ENCODE data around the gene TUNAR. TPM values are rescaled to one million over a fixed set of nuclear protein-coding genes. Genes with fewer than 3 reads are reported as not detected.

The TUNAR gene
- total RNA-seq, 1 experiment from 2014 or later = not detected

DNA sequence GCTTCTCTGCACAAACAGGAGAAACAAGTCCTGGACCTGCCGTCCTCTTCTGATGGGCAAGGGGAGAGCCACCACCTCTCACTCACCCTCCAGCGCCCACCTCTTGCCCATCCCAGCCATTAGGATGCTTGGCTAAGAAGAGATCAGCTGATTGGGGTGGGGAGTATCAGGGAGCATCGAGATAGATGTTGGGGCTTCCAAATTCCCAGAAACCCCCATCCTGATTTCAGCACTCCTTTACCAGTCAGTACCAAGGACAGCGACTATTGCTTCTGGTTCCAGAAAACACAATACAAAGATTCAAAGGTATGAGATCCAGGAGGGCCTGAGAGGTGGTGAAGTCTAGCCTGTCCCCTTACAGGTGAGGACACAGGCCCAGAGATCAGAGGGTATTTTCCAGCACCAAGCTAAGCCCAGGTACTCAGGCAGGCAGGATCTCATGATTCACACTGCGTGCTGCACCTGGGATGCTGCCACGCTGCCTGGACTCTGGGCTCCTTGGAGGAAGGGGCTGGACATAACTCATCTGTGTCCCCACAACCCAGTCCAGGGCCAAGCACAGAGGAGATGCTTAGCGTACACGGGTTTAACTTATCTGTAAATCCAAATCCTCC, 76.6 kb downstream of the TUNAR start:
- Histone ChIP-seq H3K27me3 (ENCODE audit: insufficient read depth, low read depth) (0 out of 2 replicates have a peak, but pooled peaks cover 8% of the 10 kb centered on the region), H3K36me3 (ENCODE audit: low read depth) (no peaks in the 10 kb centered on the region), H3F3A (ENCODE audit: insufficient read depth, low read depth) (no peaks in the 10 kb centered on the region), H2AFZ (no peak overlapping the region), H3K4me3 (no peak overlapping the region), H3K4me1 (replicated peaks; ENCODE audit: insufficient read depth) (no peaks in the 10 kb centered on the region), H3K9me3 (ENCODE audit: insufficient read depth, low read depth) (no peaks in the 10 kb centered on the region), H3K4me2 (no peak overlapping the region), H3K27ac (no peak overlapping the region), H4K20me1 (ENCODE audit: insufficient read depth) (no peaks in the 10 kb centered on the region), H3K79me2 (ENCODE audit: low read depth) (no peaks in the 10 kb centered on the region), H3K9me2 (ENCODE audit: insufficient read depth) (no peaks in the 10 kb centered on the region)
- CTCF ChIA-PET = no interaction called here
- POLR2A ChIA-PET (ENCODE audit: unreplicated experiment) = no interaction called here
- intact Hi-C loops (cut with micrococcal nuclease; ENCODE audit: unreplicated experiment) = no loop called here
- TF ChIP-seq EZH2 (IDR thresholded peaks at IDR 0.05; ENCODE audit: low read depth) = no peak
- TF ChIP-seq, protein P1, sequence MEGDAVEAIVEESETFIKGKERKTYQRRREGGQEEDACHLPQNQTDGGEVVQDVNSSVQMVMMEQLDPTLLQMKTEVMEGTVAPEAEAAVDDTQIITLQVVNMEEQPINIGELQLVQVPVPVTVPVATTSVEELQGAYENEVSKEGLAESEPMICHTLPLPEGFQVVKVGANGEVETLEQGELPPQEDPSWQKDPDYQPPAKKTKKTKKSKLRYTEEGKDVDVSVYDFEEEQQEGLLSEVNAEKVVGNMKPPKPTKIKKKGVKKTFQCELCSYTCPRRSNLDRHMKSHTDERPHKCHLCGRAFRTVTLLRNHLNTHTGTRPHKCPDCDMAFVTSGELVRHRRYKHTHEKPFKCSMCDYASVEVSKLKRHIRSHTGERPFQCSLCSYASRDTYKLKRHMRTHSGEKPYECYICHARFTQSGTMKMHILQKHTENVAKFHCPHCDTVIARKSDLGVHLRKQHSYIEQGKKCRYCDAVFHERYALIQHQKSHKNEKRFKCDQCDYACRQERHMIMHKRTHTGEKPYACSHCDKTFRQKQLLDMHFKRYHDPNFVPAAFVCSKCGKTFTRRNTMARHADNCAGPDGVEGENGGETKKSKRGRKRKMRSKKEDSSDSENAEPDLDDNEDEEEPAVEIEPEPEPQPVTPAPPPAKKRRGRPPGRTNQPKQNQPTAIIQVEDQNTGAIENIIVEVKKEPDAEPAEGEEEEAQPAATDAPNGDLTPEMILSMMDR (conservative IDR thresholded peaks at IDR 0.05) = no peak
- no TSS peak for BruUV-seq (replicated peaks)
- DNase-seq = no peak

DNA sequence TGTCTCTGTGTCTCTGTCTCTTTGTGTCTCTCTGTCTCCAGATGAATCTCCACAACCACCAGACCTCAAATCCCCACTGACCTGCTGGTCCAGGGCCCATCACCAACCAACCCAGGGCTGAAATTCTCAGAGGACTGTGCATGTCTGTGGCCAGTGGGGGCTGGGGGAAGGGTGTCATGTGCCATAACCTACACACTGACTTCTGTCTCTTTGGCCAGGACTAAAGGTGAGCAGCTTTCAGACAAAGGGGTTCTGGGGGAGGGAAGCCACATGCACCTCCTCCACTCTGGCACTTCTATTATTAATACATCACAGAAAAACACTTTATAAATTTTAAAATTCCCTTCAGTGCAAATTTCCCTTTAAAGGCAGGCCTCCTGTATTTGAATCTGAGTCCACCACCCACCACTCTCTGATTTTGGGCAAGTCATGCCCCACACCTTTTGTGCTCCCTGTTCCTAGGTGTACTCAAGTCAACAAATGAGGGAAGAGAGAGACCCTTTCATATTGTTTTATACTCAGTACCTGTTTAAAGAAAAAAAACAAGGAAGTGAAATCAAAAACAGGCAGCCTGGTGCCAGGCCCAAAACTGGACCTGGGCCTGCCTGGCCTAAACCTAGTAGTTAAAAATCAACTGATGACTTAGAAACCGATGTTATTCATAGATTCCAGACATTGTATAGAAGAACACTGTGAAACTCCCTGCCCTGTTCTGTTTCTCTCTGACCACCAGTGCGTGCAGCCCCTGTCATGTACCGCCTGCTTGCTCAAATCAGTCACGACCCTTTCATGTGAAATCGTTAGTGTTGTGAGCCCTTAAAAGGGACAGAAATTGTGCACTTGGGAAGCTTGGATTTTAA, 80.2 kb downstream of the TUNAR start:
- Histone ChIP-seq H3K4me2 (no peak overlapping the region), H3F3A (ENCODE audit: insufficient read depth, low read depth) (no peaks in the 10 kb centered on the region), H3K4me1 (replicated peaks; ENCODE audit: insufficient read depth) (no peaks in the 10 kb centered on the region), H3K4me3 (no peak overlapping the region), H3K36me3 (ENCODE audit: low read depth) (no peaks in the 10 kb centered on the region), H4K20me1 (ENCODE audit: insufficient read depth) (no peaks in the 10 kb centered on the region), H3K9me3 (ENCODE audit: insufficient read depth, low read depth) (no peaks in the 10 kb centered on the region), H3K79me2 (ENCODE audit: low read depth) (no peaks in the 10 kb centered on the region), H3K27me3 (ENCODE audit: insufficient read depth, low read depth) (no peaks in the 10 kb centered on the region), H3K27ac (no peak overlapping the region), H3K9me2 (ENCODE audit: insufficient read depth) (no peaks in the 10 kb centered on the region), H2AFZ (no peak overlapping the region)
- no TSS peak for BruUV-seq (replicated peaks)
- intact Hi-C loops (cut with micrococcal nuclease; ENCODE audit: unreplicated experiment) = no loop called here
- no peak for DNase-seq
- ChIA-PET POLR2A (ENCODE audit: unreplicated experiment) (no interaction called here), CTCF (no interaction called here)
- TF ChIP-seq, protein P1 (conservative IDR thresholded peaks at IDR 0.05) = no peak
- TF ChIP-seq EZH2 (IDR thresholded peaks at IDR 0.05; ENCODE audit: low read depth) = no peak

DNA sequence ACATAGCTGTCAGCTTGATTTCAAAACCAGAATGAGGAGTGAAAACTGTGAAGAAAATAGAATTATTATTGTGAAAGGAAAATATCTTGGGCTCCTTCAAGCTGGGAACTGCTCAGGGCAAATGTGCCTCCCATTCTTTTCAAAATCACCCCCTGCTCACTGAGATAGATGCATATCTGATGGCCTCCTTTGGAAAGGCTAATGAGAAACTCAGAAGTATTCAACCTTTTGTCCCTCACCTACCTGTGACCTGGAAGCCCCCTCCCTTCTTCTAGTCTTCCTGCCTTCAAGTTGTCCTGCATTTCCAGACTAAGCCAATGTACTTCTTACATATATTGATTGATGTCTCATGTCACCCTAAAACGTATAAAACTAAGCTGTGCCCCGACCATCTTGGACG, 81.5 kb downstream of the TUNAR start:
- intact Hi-C loops (cut with micrococcal nuclease; ENCODE audit: unreplicated experiment) = no loop called here
- ChIA-PET POLR2A (ENCODE audit: unreplicated experiment) (no interaction called here), CTCF (no interaction called here)

More for the DNA sequence above, 81.5 kb downstream of the TUNAR start:
- Histone ChIP-seq H3K4me1 (replicated peaks; ENCODE audit: insufficient read depth) (no peaks in the 10 kb centered on the region), H2AFZ (no peak overlapping the region), H3K9me2 (ENCODE audit: insufficient read depth) (no peaks in the 10 kb centered on the region), H3K9me3 (ENCODE audit: insufficient read depth, low read depth) (no peaks in the 10 kb centered on the region), H3K27me3 (ENCODE audit: insufficient read depth, low read depth) (peaks cover 2% of the 10 kb centered on the region; the same call in 1 of the 2 replicates), H3F3A (ENCODE audit: insufficient read depth, low read depth) (no peaks in the 10 kb centered on the region), H3K79me2 (ENCODE audit: low read depth) (no peaks in the 10 kb centered on the region), H3K4me3 (no peak overlapping the region), H3K36me3 (ENCODE audit: low read depth) (no peaks in the 10 kb centered on the region), H4K20me1 (ENCODE audit: insufficient read depth) (no peaks in the 10 kb centered on the region), H3K27ac (no peak overlapping the region), H3K4me2 (no peak overlapping the region)
- TF ChIP-seq EZH2 (IDR thresholded peaks at IDR 0.05; ENCODE audit: low read depth) = no peak
- TF ChIP-seq, protein P1 (conservative IDR thresholded peaks at IDR 0.05) = no peak
- BruUV-seq (replicated peaks) = no TSS peak
- no peak for DNase-seq

All from PC-9 (cell line).